HG02884 (cell line): ENCODE results near the gene DCAF7.

Source experiments
- ATAC-seq: cut with Tn5 transposase; IDR thresholded peaks from one replicate; pipeline ENCODE4 v1.9.1; 2021; ENCODE audit warnings: mild to moderate bottlenecking, moderate library complexity; ENCODE audit not compliant: unreplicated experiment

The DCAF7 gene

DNA sequence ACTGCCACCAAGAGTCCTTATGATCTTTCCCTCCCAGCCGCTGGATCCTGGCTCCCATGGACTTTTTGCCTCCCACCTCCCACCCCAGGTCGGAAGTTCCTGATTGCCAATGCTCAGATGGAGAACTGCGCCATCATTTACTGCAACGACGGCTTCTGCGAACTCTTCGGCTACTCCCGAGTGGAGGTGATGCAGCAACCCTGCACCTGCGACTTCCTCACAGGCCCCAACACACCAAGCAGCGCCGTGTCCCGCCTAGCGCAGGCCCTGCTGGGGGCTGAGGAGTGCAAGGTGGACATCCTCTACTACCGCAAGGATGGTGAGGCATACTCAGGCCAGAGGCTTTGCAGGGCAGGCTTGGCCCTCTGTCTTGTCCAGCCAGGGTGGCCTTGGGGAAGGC is 26.2 kb upstream of the DCAF7 start:
- ATAC-seq: no peak

- no peak for ATAC-seq
Observed at GRCh38 chr17:63525190-63525946, 24.9 kb upstream of the DCAF7 start.

DNA sequence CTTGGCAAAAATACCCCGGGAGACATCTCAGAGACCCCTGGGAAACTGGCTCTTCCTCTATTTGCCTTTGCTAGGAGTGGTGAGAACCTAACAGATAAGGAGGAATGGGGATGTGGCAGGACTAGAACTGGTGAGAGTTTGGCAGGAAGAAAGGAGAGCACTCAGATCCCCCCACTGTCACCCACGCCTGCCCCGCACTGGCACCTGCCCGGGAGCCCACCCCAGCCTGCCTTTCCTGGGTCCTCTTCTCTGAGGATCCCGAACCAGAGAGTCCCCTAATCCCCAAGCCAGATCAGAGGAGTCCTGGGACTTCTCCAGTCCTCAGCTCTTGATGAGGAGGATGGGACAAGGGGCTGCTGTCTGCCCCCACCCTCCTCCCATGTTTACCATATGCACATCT is 23.4 kb upstream of the DCAF7 start:
- no peak for ATAC-seq

DNA sequence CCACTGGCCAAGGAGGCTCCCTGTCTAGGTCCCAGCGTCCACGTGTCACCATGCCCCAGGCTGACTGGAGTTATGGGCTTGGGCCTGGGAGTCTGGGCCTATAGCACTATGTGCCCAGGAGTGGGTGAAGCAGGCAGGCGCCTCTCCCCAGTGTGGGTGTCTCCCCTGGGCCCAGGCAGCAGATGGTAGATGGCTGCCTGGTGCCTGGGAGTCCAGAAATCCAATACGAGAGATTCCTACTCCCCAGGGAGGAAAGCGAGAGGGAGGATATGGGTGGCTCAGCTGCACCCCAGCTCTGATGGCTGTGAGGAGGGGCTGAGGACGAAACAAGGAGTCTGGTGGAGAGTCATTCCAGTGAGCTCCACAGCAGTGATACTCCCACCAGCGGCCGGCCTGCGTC is 22.1 kb upstream of the DCAF7 start:
- no peak for ATAC-seq

GRCh38 chr17:63529711-63530556 is 20.3 kb upstream of the DCAF7 start:
- ATAC-seq: no peak

DNA sequence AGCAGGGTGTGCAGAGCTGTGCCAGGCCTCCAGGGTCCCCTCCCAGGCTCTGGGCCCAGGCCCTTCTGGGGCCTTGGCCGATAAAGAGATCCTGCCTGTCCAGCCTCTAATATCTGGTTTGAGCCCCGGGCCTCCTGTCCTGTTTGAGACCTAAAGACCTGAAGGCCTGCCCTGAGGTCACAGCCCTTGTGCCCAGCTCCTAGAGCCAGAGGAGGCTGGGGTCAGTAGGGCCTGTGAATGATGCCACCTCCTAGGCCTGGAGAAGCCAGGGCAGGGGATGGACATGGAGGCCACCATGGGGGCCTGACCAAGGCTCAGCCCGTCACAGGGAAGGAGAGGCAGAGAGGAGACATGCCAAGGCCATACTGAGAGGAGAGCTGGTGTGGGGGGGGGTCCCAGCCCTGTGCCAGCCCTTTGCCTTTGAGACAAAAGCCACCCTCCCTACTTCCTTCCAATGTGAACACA is 19.7 kb upstream of the DCAF7 start:
- ATAC-seq: no peak

DNA sequence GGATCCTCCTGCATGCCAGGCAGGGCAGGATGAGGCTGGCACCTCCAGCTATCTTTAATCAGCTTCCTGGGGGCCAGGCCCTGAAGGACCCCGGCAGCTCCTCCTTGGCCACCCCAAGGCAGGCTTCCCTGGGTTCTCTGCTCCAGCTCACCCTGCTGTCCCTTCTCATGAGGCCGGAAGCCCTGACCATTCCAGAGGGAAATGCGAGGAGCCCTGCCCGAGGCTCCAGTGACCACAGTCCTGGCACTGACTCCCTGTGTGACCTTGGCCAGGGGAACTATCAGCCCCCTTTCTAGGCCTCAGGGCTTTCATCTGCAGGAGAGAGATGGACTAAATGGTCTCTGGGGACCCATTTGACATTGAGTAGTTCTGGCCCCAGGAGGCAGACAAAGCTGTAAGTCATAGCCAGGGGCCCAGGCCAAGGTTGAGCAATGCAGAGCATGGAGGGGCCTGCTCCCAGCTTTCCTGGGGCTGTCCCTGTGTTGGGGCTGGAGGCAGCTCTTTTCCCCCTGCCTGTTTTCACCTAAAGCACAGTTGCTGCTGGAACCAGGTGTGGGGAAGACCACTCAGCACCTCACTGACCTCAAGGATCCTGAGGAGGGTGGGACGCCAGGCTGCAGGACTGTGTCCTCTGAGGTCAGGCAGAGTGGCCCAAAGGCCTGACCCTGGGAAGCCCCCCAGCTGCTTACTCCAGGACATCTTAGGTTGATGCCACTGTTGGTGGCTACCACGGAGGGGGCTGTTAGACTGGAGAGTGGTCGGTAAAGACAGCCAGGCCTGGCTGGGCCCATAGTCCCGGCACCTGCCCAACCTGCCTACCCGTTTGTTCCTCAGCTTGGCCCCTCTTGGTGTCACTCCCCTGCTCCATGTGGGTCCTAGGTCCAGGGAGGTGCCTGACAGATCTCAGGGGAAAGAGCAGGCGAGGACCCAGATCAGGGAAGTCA is 19.0 kb upstream of the DCAF7 start:
- ATAC-seq: no peak

DNA sequence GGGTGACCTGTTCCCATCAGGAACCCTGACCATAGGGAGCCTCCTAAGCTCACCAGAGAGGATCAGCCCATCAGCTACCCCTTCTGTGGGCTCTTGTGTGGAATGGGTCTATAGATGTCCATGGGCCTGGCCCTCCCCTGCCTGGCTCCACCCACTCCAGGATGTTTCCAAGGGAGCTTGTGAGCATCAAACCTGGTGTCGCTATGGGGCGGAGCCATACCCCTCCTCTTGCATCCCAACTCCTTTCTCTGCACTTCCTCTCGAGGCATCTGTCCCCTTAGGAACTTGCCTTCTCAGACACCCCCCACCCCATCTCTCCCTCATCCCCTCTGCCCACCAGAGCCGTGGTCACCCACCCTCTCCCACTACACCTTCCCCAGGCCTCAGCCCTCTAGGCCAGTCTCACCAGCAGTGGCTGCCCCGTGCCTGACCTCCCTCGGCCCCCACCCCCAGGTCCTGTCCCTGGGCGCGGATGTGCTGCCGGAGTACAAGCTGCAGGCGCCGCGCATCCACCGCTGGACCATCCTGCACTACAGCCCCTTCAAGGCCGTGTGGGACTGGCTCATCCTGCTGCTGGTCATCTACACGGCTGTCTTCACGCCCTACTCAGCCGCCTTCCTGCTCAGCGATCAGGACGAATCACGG is 16.7 kb upstream of the DCAF7 start:
- no peak for ATAC-seq

DNA sequence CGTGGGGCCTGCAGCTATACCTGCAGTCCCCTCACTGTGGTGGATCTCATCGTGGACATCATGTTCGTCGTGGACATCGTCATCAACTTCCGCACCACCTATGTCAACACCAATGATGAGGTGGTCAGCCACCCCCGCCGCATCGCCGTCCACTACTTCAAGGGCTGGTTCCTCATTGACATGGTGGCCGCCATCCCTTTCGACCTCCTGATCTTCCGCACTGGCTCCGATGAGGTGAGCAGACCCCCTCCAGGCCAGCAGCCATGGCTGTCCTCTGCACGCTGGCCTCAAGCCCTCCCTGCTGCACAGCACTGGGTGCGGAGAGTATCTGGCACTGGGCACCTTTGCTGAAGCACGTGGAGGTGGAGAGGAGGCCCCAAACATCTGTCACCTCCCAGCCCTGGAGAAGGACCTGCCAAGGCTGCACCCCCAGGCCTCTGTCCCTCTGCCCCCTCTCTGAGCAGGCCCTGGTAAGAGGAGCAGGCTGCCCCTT is 16.2 kb upstream of the DCAF7 start:
- no peak for ATAC-seq

DNA sequence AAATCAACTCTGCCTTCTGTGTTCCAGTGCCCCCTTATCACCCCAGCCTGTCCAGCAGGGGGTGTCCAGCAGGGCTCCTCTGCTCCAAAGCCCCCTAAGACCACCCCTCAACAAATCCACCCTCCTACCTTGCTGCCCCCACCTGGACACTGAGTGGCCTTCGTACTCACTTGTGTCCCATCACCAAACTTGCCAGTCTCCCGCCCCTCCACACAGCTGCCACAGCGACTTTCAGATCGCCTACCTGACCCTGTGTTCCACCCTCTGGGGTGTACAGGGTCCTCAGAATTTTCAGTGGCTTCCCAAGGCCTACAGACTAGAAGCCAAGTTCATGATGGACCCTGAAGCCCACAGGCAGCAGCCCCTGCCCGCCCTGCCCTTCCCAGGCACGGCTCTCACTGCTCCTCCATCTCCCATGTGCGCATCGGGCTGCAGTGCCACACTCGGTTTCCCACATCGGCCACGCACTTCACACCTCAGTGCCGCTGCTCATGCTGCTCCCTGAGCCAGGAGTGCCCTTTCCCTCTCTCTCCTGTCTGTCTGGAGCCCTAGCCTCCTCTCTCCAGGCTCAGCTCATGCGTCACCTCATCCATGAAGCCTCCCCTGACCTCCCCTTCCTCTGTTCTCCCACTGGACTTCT is 15.3 kb upstream of the DCAF7 start:
- no peak for ATAC-seq

DNA sequence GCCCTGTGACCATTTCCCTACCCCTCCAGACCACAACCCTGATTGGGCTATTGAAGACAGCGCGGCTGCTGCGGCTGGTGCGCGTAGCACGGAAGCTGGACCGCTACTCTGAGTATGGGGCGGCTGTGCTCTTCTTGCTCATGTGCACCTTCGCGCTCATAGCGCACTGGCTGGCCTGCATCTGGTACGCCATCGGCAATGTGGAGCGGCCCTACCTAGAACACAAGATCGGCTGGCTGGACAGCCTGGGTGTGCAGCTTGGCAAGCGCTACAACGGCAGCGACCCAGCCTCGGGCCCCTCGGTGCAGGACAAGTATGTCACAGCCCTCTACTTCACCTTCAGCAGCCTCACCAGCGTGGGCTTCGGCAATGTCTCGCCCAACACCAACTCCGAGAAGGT is 14.6 kb upstream of the DCAF7 start:
- no peak for ATAC-seq

DNA sequence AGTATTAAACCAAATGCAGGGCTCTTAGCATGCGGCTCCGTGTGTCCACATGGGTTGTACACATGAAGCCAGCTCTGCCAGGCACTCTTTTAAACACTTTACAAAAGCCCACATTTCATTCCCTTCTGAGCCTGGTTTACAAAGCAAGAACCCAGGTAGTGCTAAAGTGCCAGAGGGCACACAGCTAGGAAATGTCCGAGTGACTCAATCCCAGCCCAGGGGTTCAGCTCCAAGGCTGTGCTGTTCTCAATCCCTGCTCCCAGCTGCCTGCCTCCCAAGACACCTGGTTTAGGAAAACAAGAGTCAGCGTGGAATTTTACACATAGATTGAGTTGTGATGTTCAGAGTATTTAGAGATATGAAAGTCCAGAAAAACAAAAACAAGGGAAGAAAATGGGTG is 13.3 kb upstream of the DCAF7 start:
- no peak for ATAC-seq

- ATAC-seq: no peak
Observed at GRCh38 chr17:63537991-63538692, 12.1 kb upstream of the DCAF7 start.

DNA sequence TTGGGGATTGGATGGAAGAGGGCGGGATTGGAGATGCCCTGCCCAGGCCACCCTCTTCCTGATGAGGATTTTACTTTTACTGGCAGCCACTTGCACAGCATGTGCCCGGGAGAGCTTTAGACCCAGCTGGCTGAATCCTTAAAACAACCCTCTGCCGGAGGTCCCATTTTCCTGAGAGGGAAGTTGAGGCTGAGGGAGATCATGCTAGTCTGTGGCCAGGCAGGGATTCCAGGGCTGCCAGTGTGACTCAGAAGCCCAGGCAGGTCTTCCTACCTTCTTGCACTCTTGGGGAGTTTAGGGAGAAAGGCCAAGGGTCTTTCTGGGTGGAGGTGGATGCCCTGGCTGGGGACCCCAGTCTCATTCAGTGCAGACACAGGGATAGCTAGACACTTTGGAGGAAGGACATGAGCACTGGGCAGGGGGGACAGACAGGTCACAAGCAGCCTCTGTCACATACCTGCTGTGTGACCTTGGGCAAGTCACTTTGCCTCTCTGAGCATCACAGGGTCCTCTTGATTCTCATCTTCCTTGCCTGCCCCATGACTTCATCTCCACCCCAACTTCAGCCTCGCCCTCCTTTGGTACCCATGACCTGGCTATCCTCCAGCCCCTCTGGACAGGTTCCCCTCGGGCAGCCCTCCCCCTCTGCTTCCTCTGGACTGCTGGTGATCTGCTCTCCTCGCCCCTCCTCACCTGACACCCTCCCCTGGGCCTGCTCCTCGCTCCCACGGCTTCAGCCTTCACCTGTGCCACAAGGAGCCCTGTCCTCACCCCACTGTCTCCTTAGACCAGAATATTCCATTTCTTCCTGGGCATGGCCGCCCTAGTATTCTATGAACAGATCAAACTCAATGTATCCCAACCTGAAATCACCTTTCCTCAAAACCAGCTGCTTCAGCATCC is 11.3 kb upstream of the DCAF7 start:
- no peak for ATAC-seq

GRCh38 chr17:63540590-63540989 is 9.7 kb upstream of the DCAF7 start:
- ATAC-seq: no peak

DNA sequence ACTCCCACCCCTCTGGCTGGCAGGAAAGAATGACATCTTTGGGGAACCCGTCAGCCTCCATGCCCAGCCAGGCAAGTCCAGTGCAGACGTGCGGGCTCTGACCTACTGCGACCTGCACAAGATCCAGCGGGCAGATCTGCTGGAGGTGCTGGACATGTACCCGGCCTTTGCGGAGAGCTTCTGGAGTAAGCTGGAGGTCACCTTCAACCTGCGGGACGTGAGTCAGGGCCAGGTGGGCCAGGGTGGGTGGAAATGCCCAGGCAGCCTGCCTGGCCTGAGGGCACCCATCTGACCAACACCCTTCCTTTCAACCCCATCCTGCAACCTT is 8.1 kb upstream of the DCAF7 start:
- no peak for ATAC-seq

DNA sequence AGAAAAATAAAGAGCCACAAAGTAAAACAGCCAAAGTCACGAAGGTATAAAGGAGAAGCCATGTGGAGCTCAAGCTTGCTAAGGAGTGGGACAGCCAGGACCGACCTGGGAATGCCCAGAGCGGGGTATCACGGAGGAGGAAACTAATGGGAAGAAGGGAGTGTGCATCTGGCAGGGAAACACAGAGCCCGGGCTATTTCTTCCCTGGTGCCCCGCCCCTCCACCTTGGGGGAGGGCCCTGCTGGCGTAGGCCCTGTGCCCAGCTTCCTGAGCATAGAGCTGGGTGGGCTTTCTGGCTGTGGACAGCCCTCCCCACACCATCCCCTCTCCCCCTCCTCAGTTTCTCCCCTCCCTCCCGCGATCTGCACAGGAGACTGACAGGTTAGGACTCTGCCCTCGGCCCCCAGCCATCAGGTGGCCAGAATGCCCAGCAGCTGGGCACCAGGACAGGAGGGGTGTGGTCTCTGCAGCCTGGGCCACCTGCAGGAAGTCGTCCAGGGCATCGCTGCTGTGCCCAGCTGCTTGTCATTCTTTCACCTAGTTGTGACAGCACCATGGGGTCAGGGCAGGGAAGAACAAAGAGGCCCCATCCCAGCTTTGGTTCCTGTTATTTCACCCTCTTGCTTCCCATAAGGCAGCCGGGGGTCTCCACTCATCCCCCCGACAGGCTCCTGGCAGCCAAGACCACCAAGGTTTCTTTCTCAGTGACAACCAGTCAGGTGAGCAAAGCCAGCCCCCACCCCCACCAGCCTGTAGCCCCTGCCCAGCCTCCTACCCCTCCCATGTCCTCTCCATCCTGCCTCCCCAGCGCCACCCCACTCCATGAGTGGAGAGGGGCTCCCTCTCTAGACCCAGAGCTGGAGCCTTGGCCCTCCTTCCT is 7.1 kb upstream of the DCAF7 start:
- ATAC-seq: no peak
